ENCODE results near the gene KIRREL3. TPM values are rescaled to one million over a fixed set of nuclear protein-coding genes. Genes with fewer than 3 reads are reported as not detected.

The KIRREL3 gene
- total and polyA plus RNA-seq, 2 of the 8 experiments (the other 6 are each of a cell fraction or from before 2014, with no cell fraction given), result 0.29 to 0.32 TPM

- no peak for TF ChIP-seq JUND (IDR thresholded peaks at IDR 0.05; ENCODE audit: low read length)
Observed at GRCh38 chr11:126853732-126854131, 146.8 kb downstream of the KIRREL3 start (continued).

Measured in H1 (cell line).